NB4 (cell line): Measurements from ENCODE around the gene GRID1.

ENCODE experiments used
- POLR2A ChIP-seq: IDR thresholded peaks from 2 replicates; pipeline ENCODE4 v1.6.1; 2011; ENCODE audit warnings: mild to moderate bottlenecking; ENCODE audit not compliant: insufficient read length; ENCODE audit errors: extremely low read depth
- TF ChIP-seq, protein P1 (sequence below): IDR thresholded peaks from one replicate; pipeline ENCODE4 v1.5.1; 2012; ENCODE audit warnings: low read depth, low read length

DNA sequence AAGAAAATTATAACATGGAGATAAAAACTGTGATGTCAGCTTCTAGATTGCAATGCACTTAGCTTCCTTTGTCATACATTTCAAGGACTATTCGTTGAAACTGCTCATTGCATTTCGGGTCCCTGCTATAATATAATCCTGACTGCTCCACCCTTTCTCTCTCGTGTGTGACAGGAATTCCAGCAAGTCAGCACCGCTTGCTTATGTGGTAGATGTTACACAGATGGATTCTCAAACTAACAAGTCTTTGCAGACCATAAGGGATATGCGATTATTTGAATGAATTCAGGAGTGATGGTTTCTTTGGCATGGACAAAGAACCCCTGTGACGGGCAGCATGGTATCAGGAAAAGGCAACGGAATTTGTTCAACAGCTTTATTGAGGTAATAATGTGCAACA, 184.0 kb downstream of the GRID1 start:
- TF ChIP-seq, protein P1, sequence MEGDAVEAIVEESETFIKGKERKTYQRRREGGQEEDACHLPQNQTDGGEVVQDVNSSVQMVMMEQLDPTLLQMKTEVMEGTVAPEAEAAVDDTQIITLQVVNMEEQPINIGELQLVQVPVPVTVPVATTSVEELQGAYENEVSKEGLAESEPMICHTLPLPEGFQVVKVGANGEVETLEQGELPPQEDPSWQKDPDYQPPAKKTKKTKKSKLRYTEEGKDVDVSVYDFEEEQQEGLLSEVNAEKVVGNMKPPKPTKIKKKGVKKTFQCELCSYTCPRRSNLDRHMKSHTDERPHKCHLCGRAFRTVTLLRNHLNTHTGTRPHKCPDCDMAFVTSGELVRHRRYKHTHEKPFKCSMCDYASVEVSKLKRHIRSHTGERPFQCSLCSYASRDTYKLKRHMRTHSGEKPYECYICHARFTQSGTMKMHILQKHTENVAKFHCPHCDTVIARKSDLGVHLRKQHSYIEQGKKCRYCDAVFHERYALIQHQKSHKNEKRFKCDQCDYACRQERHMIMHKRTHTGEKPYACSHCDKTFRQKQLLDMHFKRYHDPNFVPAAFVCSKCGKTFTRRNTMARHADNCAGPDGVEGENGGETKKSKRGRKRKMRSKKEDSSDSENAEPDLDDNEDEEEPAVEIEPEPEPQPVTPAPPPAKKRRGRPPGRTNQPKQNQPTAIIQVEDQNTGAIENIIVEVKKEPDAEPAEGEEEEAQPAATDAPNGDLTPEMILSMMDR: no peak
- TF ChIP-seq POLR2A: no peak
